Common myeloid progenitor, CD34-positive (primary cell): ENCODE measurements around the gene LSM3.

ENCODE experiments used
- CTCF ChIA-PET: fragments of 350-600 bp; sonication (Branson Sonifier 250); formaldehyde crosslinking; loops from one replicate; lab custom pipeline; 2021; ENCODE audit warnings: antibody characterized with exemption; lab: Charles Lee
- POLR2A ChIA-PET: fragments of 350-600 bp; sonication (Branson Sonifier 250); formaldehyde crosslinking; loops from one replicate; lab custom pipeline; 2021; ENCODE audit warnings: antibody characterized with exemption; lab: Charles Lee
- DNase-seq, 3 donors: peaks; one replicate each; pipeline versions ENCODE4 v3.0.0 to v3.0.0-alpha.2; 2013
- H3K27ac ChIP-seq, 2 experiments: 1 replicate in 1 of 2; 2 replicates in 1 of 2; pipeline ENCODE4 v1.7.0; 2013; ENCODE audit warnings: inconsistent platforms in 2 of 2, low read length in 2 of 2, mild to moderate bottlenecking in 2 of 2, low read depth in 1 of 2, moderate library complexity in 1 of 2; ENCODE audit not compliant: severe bottlenecking in 2 of 2, insufficient read depth in 1 of 2, poor library complexity in 1 of 2
- H3K27me3 ChIP-seq, 5 experiments: replicated peaks in 2 of 5; 1 replicate in 3 of 5; 2 replicates in 2 of 5; pipeline versions ENCODE4 v1.6.1 to v1.7.0; 2013; ENCODE audit warnings: low read length in 4 of 5, mild to moderate bottlenecking in 2 of 5, moderate library complexity in 2 of 5, inconsistent platforms in 1 of 5; ENCODE audit not compliant: insufficient read depth in 5 of 5, control insufficient read depth in 4 of 5
- H3K36me3 ChIP-seq, 4 experiments: 1 replicate in 2 of 4; 2 replicates in 2 of 4; pipeline versions ENCODE4 v1.6.1 to v1.7.0; 2013; ENCODE audit warnings: low read length in 3 of 4, control low read depth in 1 of 4, mild to moderate bottlenecking in 1 of 4; ENCODE audit not compliant: control insufficient read depth in 4 of 4, insufficient read depth in 4 of 4
- H3K4me1 ChIP-seq, 4 experiments: 1 replicate in 3 of 4; 2 replicates in 1 of 4; pipeline versions ENCODE4 v1.6.1 to v1.7.1; 2013; ENCODE audit warnings: low read length in 3 of 4, mild to moderate bottlenecking in 3 of 4, control low read depth in 1 of 4, inconsistent platforms in 1 of 4, moderate library complexity in 1 of 4; ENCODE audit not compliant: control insufficient read depth in 4 of 4, insufficient read depth in 4 of 4; ENCODE audit errors: control extremely low read depth in 1 of 4
- H3K4me3 ChIP-seq, 7 experiments: 1 replicate in 4 of 7; 2 replicates in 3 of 7; pipeline versions ENCODE4 v1.5.1 to v1.7.0; 2013; ENCODE audit warnings: mild to moderate bottlenecking in 7 of 7, low read length in 6 of 7, moderate library complexity in 6 of 7, inconsistent platforms in 2 of 7, low read depth in 2 of 7, control low read depth in 1 of 7; ENCODE audit not compliant: insufficient read depth in 4 of 7, control insufficient read depth in 1 of 7; ENCODE audit errors: extremely low read depth in 1 of 7
- H3K9me3 ChIP-seq, 5 experiments: 1 replicate in 4 of 5; 2 replicates in 1 of 5; pipeline versions ENCODE4 v1.6.1 to v1.7.1; 2013; ENCODE audit warnings: low read length in 4 of 5, mild to moderate bottlenecking in 2 of 5, inconsistent platforms in 1 of 5, low read depth in 1 of 5, moderate library complexity in 1 of 5; ENCODE audit not compliant: control insufficient read depth in 4 of 5, insufficient read depth in 2 of 5; ENCODE audit errors: control extremely low read depth in 1 of 5
- WGBS: methylation state at CpG from one replicate; pipeline ENCODE4 v1.1.5; 2013; ENCODE audit not compliant: insufficient coverage; 5-methylcytosine and 5-hydroxymethylcytosine counted together

LSM3 gene

GRCh38 chr3:14146381-14147065 lies 32.1 kb upstream of the LSM3 start:
- POLR2A ChIA-PET, result interaction anchor here (1.1 to 1.5 kb wide), 2 partner anchors 19 to 22 kb away, joined by 4 to 5 read pairs; partner anchors contain the start of genes CHCHD4 and TMEM43
- Histone ChIP-seq H3K4me3 (no peak overlapping the region), H3K36me3 (peaks cover 7 to 44% (median 33%) of the 10 kb centered on the region in 4 experiments), H3K27ac (peak overlapping the region; percentile 37 to 100), H3K27me3 (no peaks in the 10 kb centered on the region), H3K4me1 (peaks cover 18 to 48% (median 35%) of the 10 kb centered on the region in 4 experiments), H3K9me3 (no peaks in the 10 kb centered on the region)
- DNase-seq, result no peak
- CTCF ChIA-PET, result interaction anchor here (0.8 to 1.9 kb wide), 8 partner anchors 12 to 131 kb away, joined by 3 to 8 read pairs (median 3); no protein-coding TSS in a partner anchor
- WGBS, result 98% methylated on average over 10 of the region's 10 CpGs

GRCh38 chr3:14147066-14147435 lies 31.6 kb upstream of the LSM3 start:
- H3K9me3 ChIP-seq, result no peaks in the 10 kb centered on the region
- H3K27me3 ChIP-seq, result no peaks in the 10 kb centered on the region
- ChIA-PET CTCF (interaction anchor here (1.1 to 1.9 kb wide), 3 partner anchors 12 to 27 kb away, joined by 3 to 8 read pairs (median 4); no protein-coding TSS in a partner anchor), POLR2A (no interaction called here)
- no peak for DNase-seq
- H3K4me1 ChIP-seq, result peaks cover 17 to 42% (median 30%) of the 10 kb centered on the region in 4 experiments
- no peak overlapping the region for H3K4me3 ChIP-seq
- no peak overlapping the region for H3K27ac ChIP-seq
- H3K36me3 ChIP-seq, result peaks cover 10 to 48% (median 34%) of the 10 kb centered on the region in 4 experiments
- 90% methylated on average over 4 of the region's 5 CpGs for WGBS

- Histone ChIP-seq H3K4me3 (no peak overlapping the region), H3K27ac (no peak overlapping the region), H3K27me3 (no peaks in the 10 kb centered on the region), H3K36me3 (peaks cover 13 to 54% (median 37%) of the 10 kb centered on the region in 4 experiments), H3K4me1 (peaks cover 17 to 37% (median 27%) of the 10 kb centered on the region in 4 experiments), H3K9me3 (no peaks in the 10 kb centered on the region)
- CTCF ChIA-PET, result no interaction called here
- WGBS, result 94% methylated on average over 12 of the region's 12 CpGs
- POLR2A ChIA-PET, result no interaction called here
- DNase-seq, result no peak
These were observed 31.0 kb upstream of the LSM3 start for GRCh38 chr3:14147617-14148016.

- H3K27me3 ChIP-seq, result no peaks in the 10 kb centered on the region
- no peaks in the 10 kb centered on the region for H3K9me3 ChIP-seq
- no peak overlapping the region for H3K27ac ChIP-seq
- peaks cover 11 to 61% (median 35%) of the 10 kb centered on the region in 4 experiments for H3K36me3 ChIP-seq
- H3K4me1 ChIP-seq, result peaks cover 12 to 30% (median 24%) of the 10 kb centered on the region in 4 experiments
- 93% methylated on average over 28 of the region's 28 CpGs for WGBS
- POLR2A ChIA-PET, result no interaction called here
- DNase-seq, result peak in 2 of 3 donors; percentile 37 to 38
- no peak overlapping the region for H3K4me3 ChIP-seq
- CTCF ChIA-PET, result interaction anchor here (1.7 kb wide), 1 partner anchor 11 kb away, joined by 4 read pairs; no protein-coding TSS in a partner anchor
These were observed 30.3 kb upstream of the LSM3 start for GRCh38 chr3:14148041-14148985.

- CTCF ChIA-PET, result interaction anchor here (1.4 kb wide), 1 partner anchor 21 kb away, joined by 3 read pairs; no protein-coding TSS in a partner anchor
These were observed 28.5 kb upstream of the LSM3 start for GRCh38 chr3:14150078-14150477.

GRCh38 chr3:14150491-14151230 lies 28.0 kb upstream of the LSM3 start:
- Histone ChIP-seq H3K27me3 (no peaks in the 10 kb centered on the region), H3K9me3 (no peaks in the 10 kb centered on the region), H3K4me1 (peaks cover under 1 to 9% (median 5%) of the 10 kb centered on the region in 4 experiments), H3K27ac (no peak overlapping the region), H3K4me3 (no peak overlapping the region), H3K36me3 (peaks cover 15 to 74% (median 42%) of the 10 kb centered on the region in 4 experiments)
- 100% methylated on average over 7 of the region's 9 CpGs for WGBS
- DNase-seq, result no peak
- CTCF ChIA-PET, result interaction anchor here (1.0 to 2.2 kb wide), 6 partner anchors 10 to 310 kb away, joined by 3 to 6 read pairs (median 4); no protein-coding TSS in a partner anchor
- POLR2A ChIA-PET, result interaction anchor here (0.5 kb wide), 1 partner anchor 968 kb away, joined by 4 read pairs; no protein-coding TSS in a partner anchor

More at GRCh38 chr3:14150078-14150477, 28.5 kb upstream of the LSM3 start:
- Histone ChIP-seq H3K27me3 (no peaks in the 10 kb centered on the region), H3K9me3 (no peaks in the 10 kb centered on the region), H3K4me3 (no peak overlapping the region), H3K27ac (no peak overlapping the region), H3K36me3 (peaks cover 15 to 74% (median 44%) of the 10 kb centered on the region in 4 experiments), H3K4me1 (peaks cover 3 to 15% (median 10%) of the 10 kb centered on the region in 4 experiments)
- WGBS, result 96% methylated on average over 7 of the region's 9 CpGs
- POLR2A ChIA-PET, result interaction anchor here (0.5 kb wide), 1 partner anchor 969 kb away, joined by 4 read pairs; no protein-coding TSS in a partner anchor
- no peak for DNase-seq
